Measurements from ENCODE around the gene ZNF234. TPM values are rescaled to one million over a fixed set of nuclear protein-coding genes. Genes with fewer than 3 reads are reported as not detected.

ZNF234 gene
- polyA plus RNA-seq, 4 donors = 1.6 to 11.8 (median 2.4) TPM

Other genes with a start within 250 kb of the ZNF234 start
- 10 to 100 TPM in 1 of 4 donors, 1 to 10 TPM in 3; 3.5 to 18.5 (median 6.0) TPM for gene ZNF45, start 206.3 kb upstream of the ZNF234 start, polyA plus RNA-seq
- 1 to 10 TPM in 2 of 4 donors, not detected in 2; 1.1 to 3.6 TPM for gene ZNF221, start 190.3 kb upstream of the ZNF234 start, polyA plus RNA-seq
- gene ZNF155, start 157.4 kb upstream of the ZNF234 start, polyA plus RNA-seq = 1 to 10 TPM; 3.7 to 8.7 (median 5.5) TPM
- gene ZNF230, start 138.6 kb upstream of the ZNF234 start, polyA plus RNA-seq = 1 to 10 TPM; 1.1 to 6.4 (median 1.6) TPM
- gene ZNF222, start 116.2 kb upstream of the ZNF234 start, polyA plus RNA-seq = 1 to 10 TPM; 1.9 to 6.1 (median 3.3) TPM
- 10 to 100 TPM in 1 of 4 donors, 1 to 10 TPM in 3; 3.3 to 23.6 (median 6.4) TPM for gene ZNF223, start 89.5 kb upstream of the ZNF234 start, polyA plus RNA-seq
- 1 to 10 TPM in 1 of 4 donors, under 1 TPM in 3; 0.67 to 4.6 (median 0.76) TPM for gene ZNF284, start 69.4 kb upstream of the ZNF234 start, polyA plus RNA-seq
- gene ZNF224, start 47.2 kb upstream of the ZNF234 start, polyA plus RNA-seq = 10 to 100 TPM in 3 of 4 donors, 1 to 10 TPM in 1; 8.3 to 46.4 (median 22.8) TPM
- gene ZNF225, start 28.2 kb upstream of the ZNF234 start, polyA plus RNA-seq = 1 to 10 TPM; 1.4 to 6.6 (median 1.8) TPM
- gene ZNF226, start 23.5 kb downstream of the ZNF234 start, polyA plus RNA-seq = 10 to 100 TPM; 13.6 to 28.2 (median 19.9) TPM
- 10 to 100 TPM in 1 of 4 donors, 1 to 10 TPM in 3; 3.8 to 18.8 (median 5.0) TPM for gene ZNF227, start 71.0 kb downstream of the ZNF234 start, polyA plus RNA-seq
- gene ZNF233, start 118.3 kb downstream of the ZNF234 start, polyA plus RNA-seq = 1 to 10 TPM in 1 of 4 donors, under 1 TPM in 2, not detected in 1; 0.22 to 5.8 (median 0.91) TPM
- 1 to 10 TPM; 1.8 to 7.8 (median 2.9) TPM for gene ZNF235, start 163.5 kb downstream of the ZNF234 start, polyA plus RNA-seq
- 1 to 10 TPM in 3 of 4 donors, under 1 TPM in 1; 0.81 to 8.7 (median 1.9) TPM for gene ZNF112, start 215.1 kb downstream of the ZNF234 start, polyA plus RNA-seq